ENCODE results near the gene MTHFSD.

GRCh38 chr16:86495756-86496261 is 59.2 kb downstream of the MTHFSD start:
- TF ChIP-seq POLR2A (IDR thresholded peaks at IDR 0.05) = no peak
- no peak for TF ChIP-seq CTCF (IDR thresholded peaks at IDR 0.05 in 8 of 11, conservative IDR thresholded peaks at IDR 0.05 in 3 of 11)
- TF ChIP-seq POLR2AphosphoS5 (IDR thresholded peaks at IDR 0.05) = no peak

All from spleen (tissue), 7 donors.